Peyer's patch (tissue), 4 donors: ENCODE measurements around the gene RET.

Experiments used
- CTCF ChIP-seq, 6 experiments: fragments of 450-650 bp in 4 of 6; fragments of 200-600 bp in 2 of 6; sonication (generic) in 1 of 6; IDR thresholded peaks; one replicate each; pipeline ENCODE4 v1.5.1; 2017 to 2019; ENCODE audit warnings: antibody characterized with exemption in 6 of 6, mild to moderate bottlenecking in 3 of 6, moderate library complexity in 1 of 6
- POLR2A ChIP-seq, 2 donors: fragments of 450-650 bp; IDR thresholded peaks; one replicate each; pipeline ENCODE4 v1.5.1; 2017; ENCODE audit warnings: antibody characterized with exemption in 2 of 2, mild to moderate bottlenecking in 2 of 2, moderate library complexity in 2 of 2

DNA sequence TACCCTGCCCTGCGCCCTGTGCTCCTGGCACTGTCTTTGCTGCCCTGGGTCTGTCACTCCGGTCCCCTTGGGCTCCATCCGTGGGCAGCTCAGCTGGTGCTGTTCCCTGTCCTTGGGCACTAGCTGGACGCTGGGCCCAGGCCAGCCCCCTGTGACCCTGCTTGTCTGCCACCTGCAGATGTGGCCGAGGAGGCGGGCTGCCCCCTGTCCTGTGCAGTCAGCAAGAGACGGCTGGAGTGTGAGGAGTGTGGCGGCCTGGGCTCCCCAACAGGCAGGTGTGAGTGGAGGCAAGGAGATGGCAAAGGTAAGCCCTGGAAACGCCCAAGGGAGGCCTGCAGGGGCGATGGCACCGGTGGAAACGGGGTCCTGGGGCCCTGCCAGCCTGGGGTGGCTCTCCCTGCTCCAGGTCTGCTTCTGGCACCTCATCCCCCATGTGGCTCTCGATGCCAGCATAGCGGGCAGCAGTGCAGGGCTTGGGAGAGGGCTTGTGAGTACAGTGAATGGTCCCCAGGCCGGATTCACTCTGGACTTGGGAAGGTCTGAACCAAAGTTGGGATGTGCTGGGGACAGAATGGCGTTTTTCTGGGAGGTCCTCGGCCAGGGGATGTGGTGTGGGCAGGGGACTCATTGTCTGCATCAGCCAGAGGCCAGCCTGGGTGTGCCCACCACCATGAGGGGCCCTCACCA, 35.2 kb downstream of the RET start:
- TF ChIP-seq CTCF (IDR thresholded peaks at IDR 0.05): no peak
- no peak for TF ChIP-seq POLR2A (IDR thresholded peaks at IDR 0.05)
